CD4-positive, alpha-beta memory T cell (primary cell): ENCODE data around the gene SP9. TPM values are rescaled to one million over a fixed set of nuclear protein-coding genes. Genes with fewer than 3 reads are reported as not detected.

Source experiments
- CTCF ChIA-PET: fragments of 350-600 bp; sonication (Branson Sonifier 250); formaldehyde crosslinking; loops from one replicate; lab custom pipeline; 2021; ENCODE audit warnings: inconsistent platforms; ENCODE audit not compliant: partially characterized antibody; lab: Charles Lee
- POLR2A ChIA-PET: fragments of 350-600 bp; sonication (Branson Sonifier 250); formaldehyde crosslinking; loops from one replicate; lab custom pipeline; 2021; ENCODE audit not compliant: partially characterized antibody; lab: Charles Lee
- DNase-seq, 5 donors: peaks; one replicate each; pipeline versions ENCODE4 v3.0.0 to v3.0.0-alpha.2; 2020 to 2022; ENCODE audit warnings: mixed read lengths in 1 of 5
- H3K27ac ChIP-seq: one replicate; pipeline ENCODE4 v1.7.0; 2013; ENCODE audit warnings: low read depth, low read length
- H3K27me3 ChIP-seq: 2 replicates; pipeline ENCODE4 v1.7.0; 2013; ENCODE audit warnings: mild to moderate bottlenecking, low read length, moderate library complexity; ENCODE audit not compliant: insufficient read depth
- H3K36me3 ChIP-seq: 2 replicates; pipeline ENCODE4 v1.7.0; 2013; ENCODE audit warnings: mild to moderate bottlenecking, low read length, moderate library complexity; ENCODE audit not compliant: insufficient read depth
- H3K4me1 ChIP-seq: 2 replicates; pipeline ENCODE4 v1.7.0; 2013; ENCODE audit warnings: mild to moderate bottlenecking, low read length, moderate library complexity; ENCODE audit not compliant: insufficient read depth
- H3K4me3 ChIP-seq, 2 donors: one replicate each; pipeline ENCODE4 v1.7.0; 2013; ENCODE audit warnings: low read length in 2 of 2, mild to moderate bottlenecking in 1 of 2
- H3K9me3 ChIP-seq, 2 donors: one replicate each; pipeline ENCODE4 v1.7.0; 2013; ENCODE audit warnings: low read length in 2 of 2, control low read depth in 1 of 2; ENCODE audit not compliant: control insufficient read depth in 1 of 2
- H3K27ac Mint-ChIP-seq, 7 donors: one replicate each; pipeline ENCODE4 v1.8.0; 2020 to 2021; ENCODE audit warnings: mixed read lengths in 7 of 7, mild to moderate bottlenecking in 6 of 7, inconsistent platforms in 3 of 7, moderate library complexity in 3 of 7
- H3K27me3 Mint-ChIP-seq, 2 donors: one replicate each; pipeline ENCODE4 v1.8.0; 2020 to 2021; ENCODE audit warnings: mixed read lengths in 2 of 2
- H3K36me3 Mint-ChIP-seq, 2 donors: one replicate each; pipeline ENCODE4 v1.8.0; 2020 to 2021; ENCODE audit warnings: mixed read lengths in 2 of 2, inconsistent platforms in 1 of 2, mild to moderate bottlenecking in 1 of 2
- H3K4me1 Mint-ChIP-seq, 4 donors: one replicate each; pipeline ENCODE4 v1.8.0; 2020 to 2021; ENCODE audit warnings: mixed read lengths in 4 of 4, mild to moderate bottlenecking in 1 of 4
- H3K4me3 Mint-ChIP-seq, 8 donors: one replicate each; pipeline ENCODE4 v1.8.0; 2020 to 2021; ENCODE audit warnings: mixed read lengths in 8 of 8, mild to moderate bottlenecking in 7 of 8, moderate library complexity in 6 of 8, inconsistent platforms in 3 of 8
- H3K9me3 Mint-ChIP-seq, 8 donors: one replicate each; pipeline ENCODE4 v1.8.0; 2020 to 2021; ENCODE audit warnings: mixed read lengths in 8 of 8, mild to moderate bottlenecking in 5 of 8, inconsistent platforms in 3 of 8, moderate library complexity in 1 of 8
- intact Hi-C: fragments of 100-400 bp; cut with micrococcal nuclease; formaldehyde crosslinking; loops from one replicate; pipeline ENCODE4 v1.15.1; 2023
- polyA plus RNA-seq, 2 donors: library from polyadenylated mRNA; unstranded; fragments of 300-500 nt; fragmentation: Illumina TruSeq; gene quantifications; one replicate each; pipeline ENCODE4 v1.2.3, GENCODE V29; 2021
- total RNA-seq, 2 experiments: library from RNA; stranded (reverse); gene quantifications; one replicate each; pipeline ENCODE4 v1.2.3, GENCODE V29; 2021

The SP9 gene
- total and polyA plus RNA-seq, 4 experiments from 2014 or later: not detected

GRCh38 chr2:174336501-174337336 lies 2.0 kb downstream of the SP9 start:
- Histone ChIP-seq H3K27ac (no peak overlapping the region), H3K4me3 (peak overlapping the region in 1 of 2 donors; percentile 36), H3K27me3 (peaks cover 84% of the 10 kb centered on the region), H3K9me3 (no peaks in the 10 kb centered on the region), H3K36me3 (no peaks in the 10 kb centered on the region), H3K4me1 (peaks cover 70% of the 10 kb centered on the region)
- Mint-ChIP-seq H3K27ac (peak overlapping the region in 3 of 7 donors; percentile 47 to 95 (median 70)), H3K4me1 (peaks cover 23 to 53% (median 38%) of the 10 kb centered on the region in 4 donors), H3K4me3 (peak overlapping the region; percentile 50 to 90 (median 70)), H3K36me3 (peaks cover 0 to 4% of the 10 kb centered on the region in 2 donors), H3K27me3 (peaks cover 53 to 61% of the 10 kb centered on the region in 2 donors), H3K9me3 (peaks cover 0 to 45% (median 7%) of the 10 kb centered on the region in 8 donors)
- ChIA-PET CTCF (interaction anchor here (0.6 to 2.0 kb wide), 6 partner anchors 11 to 936 kb away, joined by 3 to 7 read pairs (median 4); no protein-coding TSS in a partner anchor), POLR2A (interaction anchor here (0.7 to 4.3 kb wide), 5 partner anchors 8 to 373 kb away, joined by 3 to 22 read pairs (median 3); partner anchors contain the start of gene SCRN3)
- intact Hi-C loops: loop anchor here (5.0 kb wide), 1 partner anchor 1756 kb away; the partner anchor contains the start of gene HOXD13
- DNase-seq: peak in 3 of 5 donors; percentile 41 to 58 (median 45)

- peak overlapping the region in 6 of 7 donors; percentile 5 to 95 (median 88) for H3K27ac Mint-ChIP-seq
- peak overlapping the region in 1 of 2 donors; percentile 36 for H3K4me3 ChIP-seq
- H3K36me3 Mint-ChIP-seq: peaks cover 0 to 4% of the 10 kb centered on the region in 2 donors
- intact Hi-C loops: loop anchor here (5.0 kb wide), 1 partner anchor 1755 kb away; the partner anchor contains the start of gene HOXD13
- peaks cover 83% of the 10 kb centered on the region for H3K27me3 ChIP-seq
- ChIA-PET POLR2A (interaction anchor here (0.7 to 4.3 kb wide), 5 partner anchors 9 to 373 kb away, joined by 3 to 22 read pairs (median 3); partner anchors contain the start of gene SCRN3), CTCF (interaction anchor here (0.8 to 2.0 kb wide), 5 partner anchors 10 to 937 kb away, joined by 3 to 7 read pairs (median 4); no protein-coding TSS in a partner anchor)
- no peaks in the 10 kb centered on the region for H3K9me3 ChIP-seq
- H3K4me1 ChIP-seq: peaks cover 75% of the 10 kb centered on the region
- peaks cover 22 to 54% (median 36%) of the 10 kb centered on the region in 4 donors for H3K4me1 Mint-ChIP-seq
- H3K9me3 Mint-ChIP-seq: peaks cover 0 to 40% (median 5%) of the 10 kb centered on the region in 8 donors
- peak in 4 of 5 donors; percentile 42 to 60 (median 56) for DNase-seq
- H3K27ac ChIP-seq: no peak overlapping the region
- H3K36me3 ChIP-seq: no peaks in the 10 kb centered on the region
- H3K27me3 Mint-ChIP-seq: peaks cover 47 to 55% of the 10 kb centered on the region in 2 donors
- H3K4me3 Mint-ChIP-seq: peak overlapping the region; percentile 70 to 90 (median 81)
Observed at GRCh38 chr2:174337337-174338146, 2.8 kb downstream of the SP9 start.

DNA sequence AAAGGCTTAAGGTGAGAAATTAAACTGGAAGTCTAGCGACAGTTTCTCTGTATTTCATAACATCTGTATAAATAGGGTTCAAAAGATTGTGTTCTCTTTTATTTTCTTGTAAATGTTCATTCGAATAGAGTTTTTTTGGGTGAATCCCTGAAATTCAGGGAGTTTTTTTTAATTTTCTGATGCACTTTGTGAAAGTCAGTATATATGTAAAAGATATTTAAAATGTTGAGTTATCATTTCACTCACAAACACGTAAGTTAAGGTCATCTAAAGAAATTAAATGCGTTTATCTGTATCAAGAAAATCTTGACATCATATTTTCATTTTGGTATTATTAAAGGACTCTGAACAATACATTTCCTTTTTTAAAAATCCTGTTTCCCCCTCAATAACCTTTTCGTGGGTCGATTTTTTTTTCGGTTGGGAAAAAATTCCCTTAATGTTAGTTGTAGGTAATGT lies 3.4 kb downstream of the SP9 start:
- peaks cover 47 to 55% of the 10 kb centered on the region in 2 donors for H3K27me3 Mint-ChIP-seq
- H3K4me1 ChIP-seq: peaks cover 75% of the 10 kb centered on the region
- H3K9me3 Mint-ChIP-seq: peaks cover 0 to 43% (median 4%) of the 10 kb centered on the region in 8 donors
- no peak overlapping the region for H3K27ac ChIP-seq
- CTCF ChIA-PET: interaction anchor here (0.8 to 4.2 kb wide), 4 partner anchors 12 to 937 kb away, joined by 3 to 114 read pairs (median 7); no protein-coding TSS in a partner anchor
- H3K36me3 Mint-ChIP-seq: peaks cover 0 to 4% of the 10 kb centered on the region in 2 donors
- POLR2A ChIA-PET: interaction anchor here (0.9 to 4.3 kb wide), 2 partner anchors 12 to 373 kb away, joined by 3 to 22 read pairs; partner anchors contain the start of gene SP3
- intact Hi-C loops: loop anchor here (5.0 kb wide), 1 partner anchor 1754 kb away; the partner anchor contains the start of gene HOXD13
- peaks cover 22 to 54% (median 37%) of the 10 kb centered on the region in 4 donors for H3K4me1 Mint-ChIP-seq
- peak overlapping the region in 6 of 8 donors; percentile 70 to 90 (median 81) for H3K4me3 Mint-ChIP-seq
- no peaks in the 10 kb centered on the region for H3K36me3 ChIP-seq
- H3K4me3 ChIP-seq: no peak overlapping the region
- peak overlapping the region in 2 of 7 donors; percentile 88 to 95 for H3K27ac Mint-ChIP-seq
- H3K9me3 ChIP-seq: no peaks in the 10 kb centered on the region
- peak in 1 of 5 donors; percentile 14 for DNase-seq
- H3K27me3 ChIP-seq: peaks cover 83% of the 10 kb centered on the region

- H3K27me3 ChIP-seq: peaks cover 83% of the 10 kb centered on the region
- Mint-ChIP-seq H3K27me3 (peaks cover 45 to 52% of the 10 kb centered on the region in 2 donors), H3K9me3 (peaks cover 0 to 46% (median 4%) of the 10 kb centered on the region in 8 donors), H3K4me3 (peak overlapping the region in 4 of 8 donors; percentile 20 to 50 (median 34)), H3K36me3 (peaks cover 0 to 4% of the 10 kb centered on the region in 2 donors), H3K4me1 (peaks cover 22 to 54% (median 37%) of the 10 kb centered on the region in 4 donors), H3K27ac (peak overlapping the region in 3 of 7 donors; percentile 57 to 88 (median 65))
- ChIA-PET POLR2A (interaction anchor here (0.9 kb wide), 1 partner anchor 373 kb away, joined by 3 read pairs; the partner anchor contains the start of gene SP3), CTCF (interaction anchor here (0.8 to 4.2 kb wide), 3 partner anchors 13 to 1311 kb away, joined by 3 to 114 read pairs (median 33); no protein-coding TSS in a partner anchor)
- peak in 1 of 5 donors; percentile 25 for DNase-seq
- H3K9me3 ChIP-seq: no peaks in the 10 kb centered on the region
- no peak overlapping the region for H3K27ac ChIP-seq
- H3K4me3 ChIP-seq: no peak overlapping the region
- H3K36me3 ChIP-seq: no peaks in the 10 kb centered on the region
- peaks cover 75% of the 10 kb centered on the region for H3K4me1 ChIP-seq
- intact Hi-C loops: loop anchor here (5.0 kb wide), 1 partner anchor 1753 kb away; the partner anchor contains the start of gene HOXD13
Observed at GRCh38 chr2:174338671-174339560, 4.2 kb downstream of the SP9 start.

DNA sequence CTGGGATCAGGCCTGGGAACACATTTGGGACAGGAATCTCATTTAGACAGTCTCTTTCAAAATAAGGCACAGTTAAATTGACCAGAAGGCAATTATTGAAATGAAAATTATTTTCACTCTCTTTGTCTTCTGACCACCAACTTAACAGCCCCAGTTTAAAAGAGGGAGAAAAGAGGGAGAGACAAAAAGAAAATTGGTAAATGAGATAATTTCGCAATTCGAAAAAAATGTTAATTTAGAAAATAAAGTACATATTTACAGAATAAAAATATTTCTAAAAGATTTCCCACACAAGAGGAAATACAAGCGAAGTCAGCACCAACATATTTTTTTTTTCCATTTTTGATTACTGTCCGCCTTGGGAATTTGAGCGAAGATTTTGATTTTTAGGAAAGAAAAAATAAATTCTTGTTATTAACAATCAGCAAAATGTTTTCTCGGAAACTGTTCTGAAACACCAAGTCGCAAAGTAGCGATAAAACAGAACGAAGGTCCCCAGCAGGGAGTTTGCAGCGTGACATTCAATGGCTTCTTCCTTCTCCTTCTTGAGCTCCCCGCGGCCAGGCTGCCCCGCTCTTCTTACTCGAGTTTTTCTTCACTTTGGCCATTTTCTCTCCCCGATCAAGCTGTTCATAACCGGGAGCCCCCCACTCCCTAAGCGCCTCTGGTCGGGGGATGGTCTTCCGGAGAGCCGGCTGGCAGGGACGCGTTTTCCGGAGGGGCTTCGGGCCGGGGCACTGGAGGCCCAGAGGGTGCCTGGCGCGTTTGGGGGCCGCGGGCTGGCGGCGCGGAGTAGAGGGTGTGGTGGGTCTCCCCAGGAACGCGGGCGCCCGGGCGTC lies 5.0 kb downstream of the SP9 start:
- Histone ChIP-seq H3K4me1 (peaks cover 73% of the 10 kb centered on the region), H3K36me3 (no peaks in the 10 kb centered on the region), H3K9me3 (no peaks in the 10 kb centered on the region), H3K4me3 (no peak overlapping the region), H3K27ac (no peak overlapping the region), H3K27me3 (peaks cover 83% of the 10 kb centered on the region)
- peak overlapping the region in 2 of 7 donors; percentile 65 to 88 for H3K27ac Mint-ChIP-seq
- peaks cover 48 to 52% of the 10 kb centered on the region in 2 donors for H3K27me3 Mint-ChIP-seq
- H3K9me3 Mint-ChIP-seq: peaks cover 0 to 42% (median 4%) of the 10 kb centered on the region in 8 donors
- intact Hi-C loops: loop anchor here (2.0 to 10.0 kb wide), 6 partner anchors 91 to 1753 kb away; partner anchors contain the start of genes HOXD13 and OLA1
- peaks cover 0 to 4% of the 10 kb centered on the region in 2 donors for H3K36me3 Mint-ChIP-seq
- ChIA-PET CTCF (interaction anchor here (1.7 to 4.2 kb wide), 4 partner anchors 10 to 1312 kb away, joined by 3 to 114 read pairs (median 34); no protein-coding TSS in a partner anchor), POLR2A (no interaction called here)
- peaks cover 22 to 57% (median 36%) of the 10 kb centered on the region in 4 donors for H3K4me1 Mint-ChIP-seq
- DNase-seq: peak in 1 of 5 donors; percentile 20
- H3K4me3 Mint-ChIP-seq: peak overlapping the region in 5 of 8 donors; percentile 20 to 50 (median 36)
